Epidermal melanocyte (primary cell): ENCODE results near the gene TUBGCP2.

Experiments
- DNase-seq: peaks from one replicate; pipeline ENCODE4 v3.0.0; 2011; ENCODE audit warnings: low spot score; ENCODE audit not compliant: insufficient read length

TUBGCP2 gene

GRCh38 chr10:133303206-133303605 lies 5.5 kb downstream of the TUBGCP2 start:
- DNase-seq, result no peak

- no peak for DNase-seq
These were observed 6.4 kb downstream of the TUBGCP2 start for GRCh38 chr10:133302230-133302629.

- no peak for DNase-seq
These were observed 8.9 kb downstream of the TUBGCP2 start for GRCh38 chr10:133299738-133300137.

- no peak for DNase-seq
These were observed 9.4 kb downstream of the TUBGCP2 start for GRCh38 chr10:133299224-133299623.

GRCh38 chr10:133298466-133298865 lies 10.2 kb downstream of the TUBGCP2 start:
- DNase-seq, result no peak

- no peak for DNase-seq
These were observed 11.2 kb downstream of the TUBGCP2 start for GRCh38 chr10:133297504-133297903.

- no peak for DNase-seq
These were observed 13.0 kb downstream of the TUBGCP2 start for GRCh38 chr10:133295426-133296320.

- DNase-seq, result peak; percentile 16
These were observed 14.5 kb downstream of the TUBGCP2 start for GRCh38 chr10:133294189-133294588.

- no peak for DNase-seq
These were observed 14.9 kb downstream of the TUBGCP2 start for GRCh38 chr10:133293810-133294119.

- DNase-seq, result peak; percentile 28
These were observed 15.5 kb downstream of the TUBGCP2 start for GRCh38 chr10:133292919-133293809.

- DNase-seq, result no peak
These were observed 18.9 kb downstream of the TUBGCP2 start for GRCh38 chr10:133289761-133290160.

GRCh38 chr10:133287832-133288500 lies 20.7 kb downstream of the TUBGCP2 start:
- no peak for DNase-seq

- no peak for DNase-seq
These were observed 22.3 kb downstream of the TUBGCP2 start for GRCh38 chr10:133286366-133286765.

GRCh38 chr10:133285217-133285616 lies 23.5 kb downstream of the TUBGCP2 start:
- DNase-seq, result no peak

GRCh38 chr10:133283931-133284330 lies 24.7 kb downstream of the TUBGCP2 start:
- no peak for DNase-seq

GRCh38 chr10:133282846-133283390 lies 25.8 kb downstream of the TUBGCP2 start:
- DNase-seq, result no peak

GRCh38 chr10:133281628-133282372 lies 26.9 kb downstream of the TUBGCP2 start:
- DNase-seq, result no peak

- no peak for DNase-seq
These were observed 27.6 kb downstream of the TUBGCP2 start for GRCh38 chr10:133281084-133281483.

GRCh38 chr10:133280391-133281059 lies 28.1 kb downstream of the TUBGCP2 start:
- DNase-seq, result no peak
